GM18520 (cell line): ENCODE results near the gene SPRR5.

Experiments used
- ATAC-seq: cut with Tn5 transposase; IDR thresholded peaks from one replicate; pipeline ENCODE4 v1.9.1; 2021; ENCODE audit not compliant: unreplicated experiment

SPRR5 gene

DNA sequence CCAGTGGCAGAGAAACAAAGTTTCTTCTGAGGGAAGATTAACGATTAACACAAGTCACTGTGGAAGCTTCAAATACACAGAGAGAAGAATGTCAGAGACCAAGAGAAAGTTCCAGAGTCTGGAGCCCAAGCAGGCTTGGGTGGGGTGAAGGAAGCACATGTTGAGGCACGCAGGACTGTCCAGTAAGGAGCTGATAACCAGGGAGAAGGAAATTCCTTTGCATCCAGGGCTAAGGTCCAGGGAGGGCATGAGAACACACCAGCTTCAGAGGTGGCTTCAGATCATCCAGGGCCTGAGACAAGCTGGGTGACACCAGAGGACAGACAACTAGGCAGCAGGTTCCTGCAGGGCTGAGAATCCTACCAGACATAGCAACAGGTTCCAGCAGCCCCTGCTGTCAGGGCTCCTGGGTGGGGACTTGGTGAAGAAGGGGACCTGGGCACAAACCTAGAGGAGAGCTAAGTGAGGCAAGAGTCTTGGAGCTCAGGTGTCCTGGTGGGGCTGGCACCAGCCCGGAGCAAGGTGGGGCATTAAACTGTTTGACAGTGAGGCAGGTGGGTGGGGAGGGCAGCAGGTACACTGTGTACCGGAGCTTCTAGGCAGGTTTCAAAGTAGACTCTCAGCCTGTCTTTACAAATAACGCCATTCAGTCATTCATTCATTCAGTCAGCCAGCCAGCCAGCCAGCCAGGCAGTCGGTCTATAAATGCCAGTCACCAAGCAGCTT is 34.3 kb downstream of the SPRR5 start:
- ATAC-seq: no peak

GRCh38 chr1:152982076-152982475 is 35.1 kb downstream of the SPRR5 start:
- no peak for ATAC-seq

DNA sequence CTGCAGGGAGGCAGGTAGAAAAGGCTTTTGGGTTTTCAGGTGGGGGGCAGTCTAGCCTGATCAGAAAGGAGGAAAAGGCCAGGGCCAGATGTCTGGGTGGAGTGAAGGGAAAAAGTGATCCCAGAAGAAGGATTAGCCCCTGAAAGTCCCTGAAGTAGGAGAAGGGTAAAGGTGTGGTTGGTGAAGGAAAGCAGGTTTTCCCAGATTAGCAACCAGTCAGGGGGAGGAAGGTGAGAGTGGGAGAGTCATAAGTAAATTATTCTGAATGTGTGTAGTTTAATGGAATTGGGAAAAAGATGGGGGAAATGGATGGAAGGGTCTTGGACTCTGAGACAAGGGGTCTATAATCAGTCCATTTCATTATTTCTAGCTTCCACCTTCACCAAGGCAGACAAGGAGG is 36.2 kb downstream of the SPRR5 start:
- no peak for ATAC-seq

DNA sequence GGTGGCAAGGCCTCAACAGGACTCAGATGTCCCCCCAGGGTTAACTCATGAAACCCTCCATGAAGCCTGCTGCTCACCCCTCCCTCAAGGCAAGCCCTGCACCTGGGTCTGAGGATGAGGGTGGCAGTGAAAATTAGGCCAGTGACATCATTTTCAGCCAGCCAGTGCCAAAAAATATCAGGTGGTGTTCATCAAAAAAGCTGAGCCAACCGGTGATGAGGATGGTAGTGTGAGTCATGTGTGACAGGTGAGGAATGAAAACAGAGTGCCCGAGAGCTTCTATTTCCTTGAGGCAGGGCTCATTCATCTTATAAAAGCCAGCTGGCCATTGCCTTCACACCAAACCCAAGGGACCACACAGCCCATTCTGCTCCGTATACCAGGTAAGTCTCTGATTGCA is 36.7 kb downstream of the SPRR5 start, which contains the start of gene SPRR1A:
Gene SPRR1A (plus strand): TSS at position 339 of the 400 bp plus-strand sequence. CDS start 1,150 bp downstream, outside the sequence.
- ATAC-seq: no peak

- no peak for ATAC-seq
Measured at GRCh38 chr1:152986578-152986977, 39.6 kb downstream of the SPRR5 start.

DNA sequence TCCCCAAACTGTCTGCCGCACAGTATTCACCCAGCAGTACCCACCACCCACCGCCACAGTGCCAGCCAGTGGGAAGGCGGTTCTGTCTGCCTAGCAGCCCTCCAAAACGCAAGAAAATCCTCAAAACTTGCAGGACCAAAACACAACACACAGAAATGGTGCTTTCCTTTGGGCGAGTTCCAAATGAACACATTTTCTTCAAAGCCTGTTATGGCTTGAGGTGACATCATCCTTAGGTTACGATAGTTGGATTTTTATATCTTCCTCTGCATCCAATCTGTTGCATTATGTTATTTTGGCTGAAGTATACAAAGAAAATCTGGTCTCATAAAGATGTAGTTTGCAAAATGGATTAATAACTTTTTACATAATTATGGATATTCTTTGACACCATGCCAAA is 46.2 kb downstream of the SPRR5 start:
- ATAC-seq: no peak

DNA sequence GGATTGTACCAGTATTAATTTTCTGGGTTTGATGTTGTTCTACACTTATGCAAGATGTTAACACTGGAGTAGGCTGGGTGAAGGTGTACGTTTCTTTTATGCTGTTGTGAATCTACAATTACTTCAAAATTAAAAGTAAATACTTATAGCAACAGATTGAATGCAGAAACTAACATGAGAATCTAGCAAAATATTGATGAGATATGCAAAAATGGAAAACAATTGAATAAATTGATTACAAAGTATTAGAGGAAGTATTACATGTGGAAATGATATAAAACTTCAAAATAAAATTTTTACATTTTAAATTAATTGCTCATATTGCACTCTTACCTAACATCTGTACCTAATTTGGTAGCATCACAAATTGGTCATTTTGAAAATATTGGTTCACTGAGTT is 48.8 kb downstream of the SPRR5 start:
- no peak for ATAC-seq

DNA sequence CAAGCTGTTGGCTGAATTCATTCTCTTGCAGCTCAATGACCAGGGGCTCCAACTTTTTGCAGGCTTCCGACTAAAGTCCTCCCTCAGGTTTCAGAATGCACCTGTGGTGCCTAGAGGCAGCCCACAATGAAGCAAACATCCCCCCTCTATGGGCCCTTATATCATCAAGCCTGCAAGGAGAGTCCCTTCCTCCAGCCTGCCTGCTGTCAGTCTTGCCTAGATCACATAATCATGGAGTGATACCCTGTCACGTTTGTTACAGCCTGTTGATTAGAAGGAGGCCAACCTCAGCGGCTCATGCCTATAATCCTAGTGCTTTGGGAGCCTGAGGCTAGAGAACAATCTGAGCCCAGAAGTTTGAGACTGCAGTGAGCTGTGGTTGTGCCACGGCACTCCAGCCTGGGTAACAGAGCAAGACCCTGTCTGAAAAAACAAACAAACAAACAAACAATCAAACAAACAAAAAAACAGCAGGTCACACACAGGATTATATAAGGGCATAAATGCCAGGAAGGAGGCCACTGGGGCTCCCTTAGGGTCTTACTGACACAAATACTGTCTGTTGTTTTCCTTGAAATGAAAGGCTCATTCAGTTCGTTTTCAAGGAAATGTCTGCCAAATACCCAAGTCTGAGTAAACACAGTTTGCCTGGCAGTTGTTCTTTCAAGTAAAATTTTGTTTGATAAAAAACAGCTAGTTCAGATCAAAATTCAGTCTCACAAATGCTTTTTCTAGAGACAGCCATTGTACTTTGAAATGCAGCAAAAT is 49.8 kb downstream of the SPRR5 start:
- no peak for ATAC-seq

GRCh38 chr1:152997901-152998300 is 50.9 kb downstream of the SPRR5 start:
- no peak for ATAC-seq

DNA sequence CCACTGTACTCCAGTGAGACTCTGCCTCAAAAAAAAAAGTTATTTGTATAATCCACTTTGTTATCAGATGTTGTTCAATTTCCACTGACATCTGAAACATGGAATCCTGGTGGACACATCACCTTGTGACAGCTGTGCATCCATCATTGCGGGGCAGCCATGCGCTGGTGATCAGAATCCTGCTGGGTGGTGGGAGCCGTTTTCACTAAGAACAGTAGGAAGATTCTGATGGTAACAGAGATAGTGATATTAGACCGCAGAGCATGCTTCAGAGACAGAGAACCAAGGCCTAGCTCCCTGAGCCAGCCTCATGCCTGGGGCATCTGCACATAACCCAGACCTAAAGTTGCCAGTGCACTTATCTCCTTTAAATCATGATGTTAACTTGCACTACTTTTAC is 51.5 kb downstream of the SPRR5 start:
- ATAC-seq: no peak
